ENCODE measurements around the gene KRT33B.
"Not testable (repeated sequence)": the region's sequence is repeated elsewhere in the genome, so short reads cannot be mapped to it uniquely, and the experiment has no call there.

KRT33B gene

DNA sequence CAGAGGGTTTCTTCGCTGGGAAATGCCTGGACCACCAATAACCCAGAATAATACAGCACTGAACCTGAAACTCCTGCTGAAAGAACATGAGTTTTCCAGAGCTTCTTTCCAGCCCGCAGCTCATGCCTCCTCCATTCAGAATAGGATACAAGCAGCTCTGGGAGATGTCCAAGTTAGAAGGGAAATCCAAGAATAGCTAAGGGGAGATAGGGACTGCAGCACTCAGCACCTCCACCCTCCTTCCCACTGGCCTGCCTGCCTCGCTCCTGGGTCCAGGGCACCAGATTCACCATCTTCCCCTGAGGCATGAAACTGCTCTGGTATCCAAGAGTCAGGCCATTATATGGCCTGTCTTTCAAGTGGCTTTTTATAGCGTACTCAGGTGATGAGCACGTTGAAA lies 23.7 kb upstream of the KRT33B start:
- DNase-seq, result no peak

DNA sequence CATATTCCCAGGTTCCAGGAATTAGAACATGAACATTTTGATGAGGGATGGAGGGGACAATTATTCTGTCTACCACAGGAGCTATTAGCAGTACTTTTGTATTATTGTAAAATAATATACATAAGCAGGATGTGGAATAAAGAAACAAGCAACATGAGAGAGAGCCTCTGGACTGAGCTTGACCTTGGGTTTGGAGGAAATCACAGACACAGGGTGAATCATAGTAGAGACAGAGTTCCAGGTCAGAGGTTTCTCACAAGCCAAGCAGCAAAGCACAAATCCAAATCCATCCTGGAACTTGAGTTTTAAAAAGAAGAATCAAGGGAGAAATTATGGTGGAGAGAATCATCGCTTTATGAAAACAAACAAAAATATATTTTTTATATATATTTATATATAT lies 22.7 kb upstream of the KRT33B start:
- no peak for DNase-seq

DNA sequence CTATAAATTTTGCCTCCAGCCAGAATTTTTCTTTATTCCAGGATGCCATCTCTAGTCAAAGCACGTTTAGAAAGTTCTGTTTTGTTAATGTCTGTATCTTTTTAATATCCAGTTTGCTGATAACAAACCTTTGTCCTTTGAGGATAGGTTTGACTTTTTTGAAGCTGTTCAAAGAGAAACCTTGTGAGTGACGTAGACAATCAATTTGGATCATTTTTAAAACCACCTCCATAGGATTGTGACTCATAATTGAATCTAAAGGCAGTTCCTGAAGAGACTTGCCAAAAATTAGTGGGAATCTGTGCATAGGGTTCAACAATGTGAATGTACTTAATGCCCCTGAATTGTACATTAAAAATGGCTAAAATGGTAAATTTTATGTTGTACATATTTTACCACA lies 21.9 kb upstream of the KRT33B start:
- no peak for DNase-seq

DNA sequence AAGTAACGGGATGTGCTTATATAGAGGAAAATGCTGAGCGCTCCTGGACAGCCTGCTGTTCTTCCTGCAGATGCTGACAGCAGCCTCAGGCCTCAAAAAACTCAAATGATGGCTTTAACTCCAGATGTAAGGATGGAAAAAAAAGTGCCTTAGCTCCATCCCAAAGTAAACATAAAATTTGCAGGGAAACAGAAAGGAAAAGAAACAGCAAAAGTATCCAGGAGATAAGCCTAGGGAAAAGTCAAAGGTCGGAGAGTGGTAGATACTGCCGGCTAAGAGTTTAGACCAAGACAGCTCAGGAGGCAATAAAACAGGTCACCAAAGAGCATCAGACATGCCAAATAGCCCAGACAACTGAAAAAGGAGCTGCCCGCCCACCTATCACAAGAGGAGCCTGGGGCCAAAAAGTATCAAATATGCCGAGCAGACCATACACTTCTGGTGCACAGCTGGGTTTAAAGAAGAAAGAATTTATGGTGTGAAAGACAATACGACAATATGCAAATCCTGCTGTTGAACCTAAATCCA lies 20.9 kb upstream of the KRT33B start:
- no peak for DNase-seq

DNA sequence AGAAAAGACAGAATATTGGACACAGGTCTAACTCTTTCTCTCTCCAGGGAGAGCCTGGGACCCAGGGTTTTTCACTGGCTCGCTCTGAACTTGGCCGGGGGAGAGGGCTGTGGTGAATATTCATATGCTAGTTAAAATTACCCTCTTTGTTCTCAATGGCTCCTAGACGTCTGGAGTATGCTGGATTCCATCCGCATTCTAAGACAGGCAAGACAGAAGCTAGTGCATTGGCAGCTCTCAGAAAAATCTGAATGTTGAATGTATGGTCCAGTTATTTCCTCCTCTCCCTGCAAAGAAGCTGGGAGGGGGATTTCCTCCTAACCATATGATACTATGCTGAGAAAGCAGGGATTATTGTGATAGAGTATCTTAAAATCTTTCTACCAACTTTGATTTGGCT lies 18.1 kb upstream of the KRT33B start:
- no peak for DNase-seq

DNA sequence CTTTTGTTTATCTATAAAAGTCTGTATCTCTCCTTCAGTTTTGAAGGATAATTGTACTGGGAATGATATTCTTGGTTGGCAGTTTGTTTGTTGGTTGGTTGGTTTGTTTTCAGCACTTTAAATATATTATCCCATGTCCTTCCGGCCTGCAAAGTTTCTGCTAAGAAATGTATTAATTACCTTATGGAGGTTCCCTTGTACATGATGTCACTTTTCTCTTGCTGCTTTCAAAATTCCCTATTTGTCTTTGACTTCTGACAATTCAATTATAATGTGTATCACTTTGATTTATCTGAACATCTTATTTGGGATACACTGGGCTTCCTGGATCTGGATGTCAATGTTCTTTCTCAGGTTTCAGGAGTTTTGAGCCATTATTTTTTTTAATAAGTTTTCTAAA lies 16.6 kb upstream of the KRT33B start:
- DNase-seq, result no peak

DNA sequence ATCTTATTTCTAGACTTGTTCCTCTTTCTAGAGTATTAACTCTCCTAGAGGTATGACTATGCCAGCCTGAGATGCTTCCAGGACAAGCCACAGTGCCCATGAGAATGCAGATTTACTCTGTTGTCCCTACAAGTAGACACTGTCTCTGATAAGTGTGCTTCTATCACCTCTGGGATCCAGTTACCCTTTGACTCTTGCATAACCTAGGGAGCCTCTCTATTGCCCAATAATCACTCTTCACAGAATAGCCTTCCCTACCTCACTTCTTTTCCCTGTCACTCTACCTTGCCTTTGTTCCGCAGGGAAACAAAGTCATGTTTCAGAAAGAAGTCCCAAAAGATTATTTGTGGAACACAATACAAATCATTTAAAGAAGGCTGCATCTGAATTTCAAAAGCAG lies 14.1 kb upstream of the KRT33B start:
- no peak for DNase-seq

DNA sequence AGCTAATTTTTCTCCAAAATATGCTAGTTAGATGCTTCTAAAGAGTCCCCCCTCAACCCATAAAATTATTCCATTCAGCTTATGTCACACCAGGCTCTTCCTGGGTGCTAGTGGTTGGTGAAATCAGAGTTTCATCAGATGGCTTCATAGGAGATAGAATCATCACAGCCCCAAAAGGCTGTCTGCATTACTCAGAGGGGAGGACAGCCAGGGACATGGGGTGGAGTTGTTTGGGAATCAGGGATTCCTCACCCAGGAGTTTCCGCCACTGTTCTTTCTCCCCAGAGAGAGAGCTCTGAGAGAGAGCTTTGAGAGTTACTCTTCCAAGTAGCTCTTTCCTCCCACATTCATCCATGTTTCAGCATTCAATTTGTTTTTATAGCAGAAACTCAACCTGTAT lies 12.8 kb upstream of the KRT33B start:
- no peak for DNase-seq

DNA sequence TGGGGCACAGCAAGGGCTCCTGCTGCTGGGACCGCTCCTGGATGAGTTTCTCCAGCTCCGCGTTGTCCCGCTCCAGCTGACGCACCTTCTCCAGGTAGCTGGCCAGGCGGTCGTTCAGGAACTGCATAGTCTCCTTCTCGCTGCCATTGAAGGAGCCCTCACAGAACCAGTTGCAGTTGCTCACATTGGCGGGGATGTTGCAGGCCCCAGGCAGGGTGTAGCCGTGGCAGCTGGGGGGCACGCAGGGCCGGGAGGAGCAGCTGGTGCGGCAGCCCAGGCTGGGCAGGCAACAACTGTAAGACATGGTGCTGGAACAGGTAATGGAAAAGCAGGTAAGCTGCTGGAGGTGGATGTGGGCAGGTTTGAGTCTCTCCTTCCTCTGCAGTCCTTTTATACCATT lies 12.3 kb upstream of the KRT33B start, which contains the start of gene KRT34:
TSS of gene KRT34 (minus strand) at position 364 of the 400 bp plus-strand sequence. CDS start at position 304, 60 bp downstream.
- not testable (repeated sequence) for DNase-seq

DNA sequence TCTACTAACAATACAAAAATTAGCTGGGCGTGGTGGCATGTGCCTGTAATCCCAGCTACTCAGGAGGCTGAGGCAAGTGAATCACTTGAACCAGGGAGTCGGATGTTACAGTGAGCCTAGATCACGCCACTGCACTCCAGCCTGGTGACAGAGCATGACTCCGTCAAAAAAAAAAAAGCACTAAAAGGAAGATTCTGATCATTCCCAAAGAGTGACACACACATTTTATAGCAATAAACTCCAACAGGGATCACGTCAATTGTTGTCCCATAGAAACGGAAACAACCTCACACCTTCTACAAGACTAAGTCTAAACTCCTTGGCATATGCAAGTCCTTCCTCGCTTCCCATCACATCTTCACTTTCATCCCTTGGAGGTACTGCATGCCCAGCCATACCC lies 10.5 kb upstream of the KRT33B start:
- not testable (repeated sequence) for DNase-seq

DNA sequence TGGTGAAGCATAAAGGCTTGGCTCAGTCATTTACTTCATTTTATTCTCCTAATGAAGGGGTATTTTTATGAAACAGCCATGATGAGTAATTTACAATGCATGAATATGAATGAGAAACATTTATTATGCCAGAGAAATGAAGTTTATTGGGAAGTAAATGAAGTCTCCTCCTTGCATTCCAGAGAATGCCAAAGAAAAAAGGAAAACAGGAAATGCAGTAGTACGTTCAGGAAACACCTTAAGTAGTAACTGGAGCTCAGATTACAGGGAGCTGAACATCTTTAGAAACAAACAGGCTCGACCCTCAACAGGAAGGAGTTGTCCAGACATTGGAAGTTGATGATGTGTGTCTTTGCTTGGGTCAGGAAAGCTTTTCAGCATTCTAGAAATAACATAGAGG lies 7.9 kb upstream of the KRT33B start:
- DNase-seq, result no peak

DNA sequence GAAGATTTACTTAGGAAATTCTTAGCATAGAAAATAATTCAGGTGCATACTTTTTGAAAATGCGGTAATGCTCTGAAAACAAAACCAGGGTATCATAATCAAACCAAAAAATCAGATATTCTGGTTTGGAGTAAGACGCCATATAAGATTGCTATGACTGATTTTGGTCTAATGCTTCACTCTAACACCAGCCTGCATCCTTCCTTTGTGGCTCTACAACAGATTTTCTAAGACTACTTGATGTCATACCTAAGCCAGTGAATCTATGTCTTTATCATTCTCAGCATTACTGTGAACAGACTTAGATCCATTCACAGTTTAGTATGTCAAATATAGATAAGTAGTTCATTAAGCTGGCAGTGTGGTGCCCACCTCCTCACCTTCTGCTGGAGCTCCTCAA lies 590 bp downstream of the KRT33B start:
- no peak for DNase-seq

DNA sequence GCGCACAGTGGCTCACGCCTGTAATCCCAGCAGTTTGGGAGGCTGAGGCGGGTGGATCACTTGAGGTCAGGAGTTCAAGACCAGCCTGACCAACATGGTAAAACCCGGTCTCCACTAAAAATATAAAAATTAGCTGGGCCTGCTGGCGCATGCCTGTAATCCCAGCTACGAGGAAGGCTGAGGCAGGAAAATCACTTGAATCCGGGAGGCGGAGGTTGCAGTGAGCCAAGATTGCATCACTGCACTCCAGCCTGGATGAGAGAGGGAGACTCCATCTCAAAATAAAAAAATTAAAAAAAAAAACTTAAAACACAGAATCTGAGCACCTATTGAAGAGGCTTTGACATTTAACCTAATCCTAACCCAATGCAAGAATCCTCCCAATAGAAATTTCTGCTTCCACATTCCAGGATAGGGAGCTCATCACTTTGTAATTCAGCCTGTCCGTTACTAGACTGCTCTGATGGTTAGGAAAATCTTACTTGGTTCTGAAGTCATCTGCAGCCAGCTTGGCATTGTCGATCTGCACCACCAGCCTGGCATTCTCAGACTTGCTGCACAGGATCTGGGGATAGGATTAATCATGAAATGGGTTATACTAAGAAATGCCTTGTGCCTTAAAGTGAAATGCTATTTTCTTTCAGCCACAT lies 2.1 kb downstream of the KRT33B start:
- DNase-seq, result no peak

DNA sequence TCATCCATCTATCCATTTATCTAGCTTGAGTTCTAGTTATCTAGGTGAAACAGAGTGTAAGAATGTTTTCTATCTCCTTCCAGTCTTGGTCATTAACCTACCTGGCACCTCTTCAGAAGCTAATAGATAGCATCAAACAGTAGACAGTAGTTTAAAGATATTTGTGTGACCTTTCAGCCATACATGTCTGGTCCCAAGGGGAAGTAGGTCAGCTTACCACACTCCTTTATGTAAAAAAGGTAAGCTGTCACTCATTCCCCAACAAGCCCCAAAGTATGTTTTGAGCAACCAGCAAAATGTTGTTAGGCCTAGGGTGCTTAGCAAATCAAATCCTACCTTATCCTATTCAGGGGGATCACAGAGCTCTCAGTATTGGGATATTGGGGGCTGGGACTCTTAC lies 3.5 kb downstream of the KRT33B start:
- DNase-seq, result no peak

DNA sequence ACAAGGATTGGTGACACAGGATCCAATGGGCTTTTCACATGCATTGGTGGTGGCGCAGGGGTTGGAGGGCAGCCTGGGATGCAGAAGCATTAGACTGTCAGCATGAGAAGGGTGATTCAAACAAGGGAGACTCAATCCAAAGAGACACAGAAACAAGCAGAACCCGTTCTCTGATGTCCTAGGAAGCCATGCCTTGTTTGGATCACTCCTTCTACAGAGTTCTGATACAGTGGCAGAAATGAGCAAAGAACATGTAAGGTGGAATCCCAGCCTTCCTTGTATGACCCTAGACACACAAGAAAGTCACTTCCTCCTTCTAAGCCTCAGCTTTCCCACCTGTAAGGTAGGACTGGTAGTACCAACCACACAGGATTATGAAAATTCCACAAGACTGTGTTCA lies 5.7 kb downstream of the KRT33B start:
- DNase-seq, result no peak

DNA sequence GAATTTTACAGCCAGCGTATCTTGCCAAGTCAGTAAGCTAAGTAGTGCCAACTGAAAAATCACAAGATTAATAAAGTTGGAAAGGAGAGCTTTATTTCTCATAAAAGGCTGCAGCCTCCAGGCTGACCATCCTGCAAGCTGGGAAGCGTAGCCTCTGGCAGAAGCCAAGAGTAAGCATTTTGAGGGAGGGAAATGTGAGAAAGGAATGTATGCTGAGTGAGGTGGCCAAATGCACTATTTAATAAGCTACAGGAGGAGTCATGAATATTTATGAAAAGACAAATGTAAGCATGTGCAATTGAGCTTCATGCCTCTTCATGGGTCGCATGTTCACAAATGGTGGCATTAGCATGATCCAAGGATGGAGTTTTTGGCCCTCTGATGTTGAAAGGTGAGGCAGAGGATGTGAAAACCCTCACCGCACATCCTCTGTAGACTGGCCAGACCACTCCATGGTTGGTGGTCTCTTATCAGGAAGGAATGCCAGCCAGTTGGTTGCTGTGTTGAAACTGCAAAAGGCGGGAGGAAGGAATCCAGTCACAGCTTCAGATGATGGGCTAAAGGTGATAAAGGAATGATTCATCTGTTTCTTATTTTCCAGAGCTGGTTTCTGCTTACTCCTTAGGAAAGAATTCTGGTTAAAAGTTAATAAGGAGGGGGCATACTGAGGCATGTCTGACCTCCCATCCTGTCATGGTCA lies 9.2 kb downstream of the KRT33B start:
- no peak for DNase-seq

DNA sequence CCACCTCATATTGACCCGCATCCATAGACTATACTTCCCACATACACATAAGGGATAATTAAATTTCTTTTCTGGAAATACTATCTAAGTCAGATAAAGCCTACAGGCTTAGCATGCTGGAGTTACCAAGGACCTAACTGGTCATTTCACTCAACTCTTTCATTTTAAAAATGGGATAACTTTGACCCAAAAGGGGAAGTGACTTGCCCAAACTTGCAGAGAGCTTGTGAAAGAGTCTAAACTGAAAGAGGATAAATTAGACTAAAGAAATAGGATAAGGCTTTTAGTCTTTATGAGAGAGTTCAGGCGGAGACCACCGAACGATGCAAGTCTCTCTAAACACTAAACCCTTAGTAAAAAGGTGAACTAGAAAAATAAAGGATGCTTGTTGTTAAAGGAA lies 15.1 kb downstream of the KRT33B start:
- DNase-seq, result no peak

DNA sequence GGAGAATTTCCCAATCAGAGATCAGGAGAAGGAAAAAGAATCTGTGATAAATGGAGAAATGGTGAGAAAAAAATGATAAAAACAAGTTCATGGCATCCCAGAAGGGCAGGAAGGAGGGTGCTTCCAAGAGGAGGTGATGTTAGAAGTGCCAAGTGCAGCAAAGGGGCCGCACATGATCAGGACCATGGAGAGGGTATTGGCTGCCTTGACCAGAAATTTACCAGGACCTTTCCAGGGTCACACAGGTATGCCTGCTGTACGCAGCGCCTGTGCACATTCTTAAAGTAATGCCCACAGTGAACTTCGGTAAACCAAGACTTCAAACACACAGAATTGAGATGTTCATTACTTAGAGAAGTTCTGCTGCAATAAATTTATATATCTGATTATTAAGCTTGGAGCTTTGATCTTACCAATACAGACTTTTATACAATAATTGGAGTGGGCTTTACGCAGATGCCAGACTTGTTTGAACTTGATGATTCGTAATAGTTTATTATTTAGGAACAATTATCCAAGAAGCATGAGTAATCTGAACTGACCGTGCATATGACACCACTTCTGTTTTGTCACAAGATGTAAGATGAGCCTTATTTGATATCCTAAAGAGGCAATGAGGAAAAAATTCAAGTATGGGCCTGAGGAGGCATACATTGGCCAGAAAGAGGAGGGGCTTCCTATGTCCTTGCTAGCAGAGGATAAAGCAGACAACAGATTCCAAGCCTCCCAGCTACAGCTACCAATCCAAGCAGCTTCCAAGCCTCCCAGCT lies 16.8 kb downstream of the KRT33B start:
- DNase-seq, result no peak

DNA sequence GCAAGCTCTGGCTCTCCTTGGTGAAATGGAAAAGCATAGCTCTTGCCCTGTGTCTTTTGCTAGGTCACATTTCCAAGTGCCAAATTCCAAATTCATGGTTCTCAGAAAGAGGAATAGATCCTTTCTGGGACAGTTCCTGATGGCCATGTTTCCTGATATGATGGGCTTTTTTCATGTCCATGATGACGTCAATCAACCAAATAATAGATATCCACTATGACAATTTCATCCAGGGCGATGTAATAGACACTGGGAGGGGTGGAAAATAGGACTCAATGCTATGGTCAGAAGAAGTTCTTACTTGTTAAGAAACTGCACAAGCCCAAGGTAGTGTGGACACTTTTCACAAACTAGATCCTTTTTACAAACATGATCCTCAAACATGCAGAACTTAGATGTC lies 18.4 kb downstream of the KRT33B start:
- no peak for DNase-seq

DNA sequence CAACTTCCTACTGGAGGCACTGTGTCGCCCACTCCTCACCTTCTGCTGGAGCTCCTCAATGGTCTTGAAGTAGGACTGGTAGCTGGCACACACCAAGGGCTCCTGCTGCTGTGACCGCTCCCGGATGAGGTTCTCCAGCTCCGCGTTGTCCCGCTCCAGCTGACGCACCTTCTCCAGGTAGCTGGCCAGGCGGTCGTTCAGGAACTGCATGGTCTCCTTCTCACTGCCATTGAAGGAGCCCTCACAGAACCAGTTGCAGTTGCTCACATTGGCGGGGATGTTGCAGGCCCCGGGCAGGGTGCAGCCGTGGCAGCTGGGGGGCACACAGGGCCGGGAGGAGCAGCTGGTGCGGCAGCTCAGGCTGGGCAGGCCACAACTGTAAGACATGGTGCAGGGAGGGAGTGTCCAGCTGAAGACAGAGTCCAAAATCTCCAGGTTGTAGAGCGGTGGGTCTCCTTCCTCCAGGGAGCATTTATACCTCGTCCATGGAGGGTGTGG lies 19.2 kb downstream of the KRT33B start, which contains the start of gene KRT33A:
TSS of gene KRT33A (minus strand) at position 448 of the 498 bp plus-strand sequence. CDS start at position 387, 61 bp downstream.
- DNase-seq, result not testable (repeated sequence)

DNA sequence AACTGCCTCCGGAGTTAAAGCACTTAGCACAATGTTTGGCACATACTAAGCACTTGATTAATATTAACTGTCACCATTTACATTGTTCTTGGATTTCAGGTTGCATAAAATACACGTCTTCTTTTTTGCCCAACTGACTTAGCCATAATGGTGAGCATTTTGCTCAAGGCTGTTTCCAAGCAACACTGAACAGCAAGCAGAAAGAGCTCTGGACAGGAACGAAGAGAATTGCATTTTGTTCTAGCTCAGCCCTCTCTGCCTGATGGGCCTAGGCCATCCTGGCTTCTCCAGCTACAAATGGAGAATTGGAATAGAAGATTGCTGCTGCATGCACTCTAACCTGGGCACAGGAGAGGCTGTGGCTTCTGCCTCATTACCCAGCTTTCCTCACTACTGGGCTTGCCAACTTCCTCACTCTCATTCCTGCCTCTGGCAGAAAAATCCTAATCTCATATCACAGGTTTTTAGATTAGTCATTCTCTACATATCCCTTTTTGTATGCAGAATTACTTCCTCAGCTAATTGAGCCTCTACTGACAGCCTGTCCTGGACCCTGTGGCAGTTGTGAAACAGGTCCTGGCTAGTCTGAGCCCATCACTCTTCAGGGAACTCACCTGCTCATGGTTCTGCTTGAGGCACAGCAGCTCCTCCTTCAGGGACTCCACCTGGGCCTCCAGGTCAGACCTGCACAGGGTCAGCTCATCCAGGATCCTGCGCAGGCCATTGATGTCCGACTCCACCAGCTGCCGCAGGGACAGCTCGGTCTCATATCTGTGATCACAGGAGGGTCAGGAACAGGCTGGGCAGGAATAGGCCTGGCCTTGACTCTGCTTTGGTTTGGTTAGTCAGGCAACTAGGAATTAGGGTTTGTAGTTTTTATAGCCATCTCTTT lies 21.5 kb downstream of the KRT33B start:
- DNase-seq, result no peak

DNA sequence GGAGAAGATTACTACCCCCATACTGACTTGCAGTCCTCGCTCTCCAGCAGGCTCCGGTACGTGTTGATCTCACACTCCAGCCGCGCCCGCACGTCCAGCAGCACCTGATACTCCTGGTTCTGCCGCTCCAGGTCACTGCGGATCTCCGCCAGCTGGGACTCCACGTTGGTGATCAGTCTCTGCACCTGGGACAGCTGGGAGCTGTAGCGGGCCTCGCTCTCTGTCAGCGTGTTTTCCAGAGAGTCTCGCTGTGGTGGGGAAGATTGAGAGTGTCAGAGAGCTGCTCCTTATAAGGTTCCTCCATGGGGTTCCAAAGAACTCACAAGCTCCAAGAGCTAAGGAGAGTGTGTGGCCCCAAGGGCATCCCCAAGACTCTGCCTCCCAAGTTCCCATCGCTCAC lies 23.2 kb downstream of the KRT33B start:
- DNase-seq, result not testable (repeated sequence)

Measured in NCI-H748 treated with DMSO at 0.1 percent for 48 hours (cell line).